Stimulated activated CD8-positive, alpha-beta memory T cell treated with anti-CD3 and anti-CD28 coated beads, Interleukin-4, amount 100 ng/mL, for 24 hours (primary cell): ENCODE results near the gene OSTN.
"Not testable (repeated sequence)": the region's sequence is repeated elsewhere in the genome, so short reads cannot be mapped to it uniquely, and the experiment has no call there.

Experiments used
- DNase-seq: peaks from one replicate; pipeline ENCODE4 v3.0.0-alpha.2; 2020; ENCODE audit warnings: low read depth

OSTN gene, protein sequence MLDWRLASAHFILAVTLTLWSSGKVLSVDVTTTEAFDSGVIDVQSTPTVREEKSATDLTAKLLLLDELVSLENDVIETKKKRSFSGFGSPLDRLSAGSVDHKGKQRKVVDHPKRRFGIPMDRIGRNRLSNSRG

DNA sequence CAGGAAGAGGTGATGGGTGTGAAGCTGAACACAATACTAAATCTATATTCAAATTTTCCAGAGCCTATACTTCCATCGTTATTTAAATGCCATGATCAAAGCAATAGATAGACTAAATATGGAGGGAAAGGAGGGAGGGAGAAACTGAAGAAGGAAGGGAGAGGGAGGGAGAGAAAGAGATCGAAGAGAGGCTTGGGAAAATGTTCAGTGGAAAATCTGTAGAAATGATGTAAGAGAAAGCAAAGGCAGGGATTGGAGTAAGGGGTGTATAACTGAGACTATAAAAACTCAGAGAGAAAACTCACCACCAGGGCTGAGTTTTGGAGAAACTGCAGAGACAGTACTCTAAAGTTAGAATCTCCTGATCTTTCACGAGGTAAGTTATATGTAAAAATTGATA is at the start of gene OSTN:
Gene OSTN (plus strand): TSS at position 310 of the 400 bp plus-strand sequence. CDS start 13,292 bp downstream, outside the sequence.
- DNase-seq: no peak

DNA sequence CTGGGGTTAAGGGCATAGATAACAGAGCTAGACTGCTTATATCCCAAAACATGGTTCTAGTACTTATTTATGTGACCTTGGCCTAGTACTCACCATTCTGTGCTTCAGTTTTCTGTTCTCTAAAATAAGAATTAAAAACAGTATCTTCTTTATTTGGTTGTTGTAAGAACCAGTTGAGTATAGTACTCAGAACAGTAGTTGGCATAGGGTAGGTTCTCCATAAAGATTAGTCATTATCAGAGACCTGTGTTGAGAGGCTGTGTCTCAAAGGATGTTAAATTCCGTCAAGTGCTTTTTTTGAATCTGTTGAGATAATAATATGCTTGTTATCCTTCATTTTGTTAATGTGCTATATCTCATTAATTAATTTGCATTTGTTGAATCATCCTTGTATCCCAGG is 47.4 kb upstream of the OSTN start:
- no peak for DNase-seq

DNA sequence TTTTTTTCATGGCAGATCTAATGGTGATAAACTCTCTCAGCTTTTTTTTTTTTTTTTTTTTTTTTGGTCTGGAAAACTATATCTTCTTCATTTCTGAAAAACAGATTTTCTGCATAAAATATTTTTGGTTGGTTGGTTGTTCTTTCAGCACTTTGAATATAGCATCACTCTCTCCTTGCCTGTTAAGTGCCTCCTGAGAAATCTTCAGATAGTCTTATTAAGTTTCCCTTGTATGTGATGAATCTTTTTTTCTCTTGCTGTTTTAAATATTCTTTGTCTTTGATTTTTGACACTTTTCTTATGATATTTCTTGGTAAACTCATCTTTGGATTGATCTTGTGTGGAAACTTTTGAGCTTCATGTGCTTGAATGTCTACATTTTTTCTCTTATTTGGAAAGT is 44.2 kb upstream of the OSTN start:
- no peak for DNase-seq

DNA sequence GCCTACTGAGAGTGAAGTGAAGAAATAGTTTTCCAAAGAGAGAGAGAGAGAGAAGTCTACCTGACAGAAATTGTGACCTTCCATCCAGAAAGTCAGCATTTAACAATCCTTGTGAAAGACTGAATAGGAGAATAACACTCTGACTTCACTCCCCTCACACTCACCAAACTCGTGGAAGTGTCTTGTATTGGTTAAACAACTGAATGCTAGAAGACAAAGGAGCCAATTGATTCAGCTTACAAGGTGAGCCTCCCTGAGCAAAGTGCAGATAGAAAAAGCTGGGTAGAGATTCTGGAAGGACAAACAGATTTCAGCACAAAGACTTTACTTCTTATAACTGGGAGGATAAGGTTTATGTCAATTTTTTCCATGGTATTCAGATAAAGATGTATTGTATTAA is 40.8 kb upstream of the OSTN start:
- DNase-seq: no peak

DNA sequence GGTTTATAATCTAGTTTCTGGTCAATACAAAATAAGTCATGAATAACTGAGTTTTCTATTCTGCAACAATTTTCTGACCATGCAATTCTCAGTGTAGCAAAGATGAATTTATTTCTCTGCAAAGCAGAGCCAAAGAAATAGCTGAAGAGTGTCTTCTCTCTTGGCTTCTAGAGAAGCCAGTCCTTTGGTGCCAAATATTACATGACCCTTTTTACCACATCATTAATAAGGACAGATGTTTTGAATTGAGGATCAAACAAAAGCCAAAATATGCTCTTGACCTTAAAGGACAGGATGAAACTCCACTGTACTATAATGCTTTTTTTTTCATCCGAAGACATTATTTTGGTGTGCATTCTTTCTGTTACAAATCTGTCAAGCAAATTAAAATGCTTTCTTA is 40.2 kb upstream of the OSTN start:
- no peak for DNase-seq

DNA sequence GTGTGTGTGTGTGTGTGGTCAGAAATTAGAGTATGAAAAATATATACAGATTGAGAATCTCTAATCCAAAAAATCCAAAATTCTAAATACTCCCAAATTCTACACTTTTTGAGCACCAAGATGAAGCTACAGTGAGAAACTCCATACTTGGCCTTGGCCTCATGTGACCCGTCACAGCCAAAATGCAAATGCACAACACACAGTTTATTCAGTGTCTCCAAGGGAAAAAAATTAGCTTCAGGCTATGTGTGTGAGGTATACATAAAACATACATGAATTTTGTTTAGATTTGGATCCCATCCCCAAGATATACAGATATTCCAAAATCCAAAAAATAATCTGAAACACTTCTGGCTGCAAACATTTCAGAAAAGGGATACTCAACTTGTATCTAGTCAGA is 33.2 kb upstream of the OSTN start:
- no peak for DNase-seq

DNA sequence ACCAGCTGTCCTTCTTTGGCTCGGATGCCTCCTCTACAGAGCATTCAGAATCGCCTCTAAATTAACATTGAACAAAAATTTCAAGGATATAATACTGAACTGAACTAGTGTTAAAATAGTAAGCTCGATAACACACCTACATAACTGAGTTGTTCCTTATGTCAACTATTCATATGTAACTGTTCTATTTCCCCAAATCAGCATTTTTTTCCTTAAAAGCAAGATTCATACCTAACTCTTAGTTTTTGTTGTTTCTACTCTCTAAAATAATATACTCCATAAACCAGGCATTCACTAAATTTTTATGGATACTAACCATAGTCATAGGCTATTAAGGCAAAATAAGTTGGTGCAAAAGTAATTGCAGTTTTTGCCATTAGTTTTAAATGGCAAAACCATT is 32.7 kb upstream of the OSTN start:
- DNase-seq: no peak

DNA sequence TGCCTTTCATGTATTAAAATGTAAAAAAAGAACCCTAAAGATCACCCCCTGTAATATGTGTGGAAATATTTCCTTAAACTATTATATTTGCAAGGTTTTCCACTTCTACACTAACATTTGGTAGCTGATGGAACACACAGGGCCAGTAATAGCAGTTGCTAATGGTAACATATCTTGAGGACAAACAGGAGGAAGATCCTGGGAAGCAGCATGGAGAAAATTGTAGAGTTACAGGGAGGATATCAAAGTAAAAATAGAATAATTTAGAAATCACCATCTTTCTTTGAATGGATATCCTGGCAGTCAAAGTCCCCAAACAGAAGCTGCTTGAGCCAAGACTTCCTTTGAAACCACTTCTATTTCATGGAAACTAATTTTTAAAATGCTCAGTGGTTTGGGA is 29.5 kb upstream of the OSTN start:
- DNase-seq: no peak

DNA sequence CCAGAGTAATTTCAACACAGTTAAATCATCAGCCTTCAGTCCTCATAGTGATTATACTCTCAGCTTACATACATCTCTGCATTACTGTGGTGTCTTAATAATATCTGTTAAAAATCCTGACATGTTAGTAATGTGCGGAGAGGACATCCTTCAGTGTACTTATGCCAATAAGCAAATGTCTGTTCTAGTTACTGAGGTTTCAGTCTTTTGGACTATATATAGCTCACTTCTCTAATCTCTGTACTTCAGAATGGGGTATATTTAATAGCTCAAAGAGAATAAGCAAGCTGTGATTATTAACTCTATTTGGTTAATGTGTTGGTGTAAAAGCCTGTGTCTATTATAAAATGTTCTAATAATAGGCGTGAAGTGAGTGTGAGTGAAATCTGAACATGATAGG is 28.9 kb upstream of the OSTN start:
- no peak for DNase-seq

DNA sequence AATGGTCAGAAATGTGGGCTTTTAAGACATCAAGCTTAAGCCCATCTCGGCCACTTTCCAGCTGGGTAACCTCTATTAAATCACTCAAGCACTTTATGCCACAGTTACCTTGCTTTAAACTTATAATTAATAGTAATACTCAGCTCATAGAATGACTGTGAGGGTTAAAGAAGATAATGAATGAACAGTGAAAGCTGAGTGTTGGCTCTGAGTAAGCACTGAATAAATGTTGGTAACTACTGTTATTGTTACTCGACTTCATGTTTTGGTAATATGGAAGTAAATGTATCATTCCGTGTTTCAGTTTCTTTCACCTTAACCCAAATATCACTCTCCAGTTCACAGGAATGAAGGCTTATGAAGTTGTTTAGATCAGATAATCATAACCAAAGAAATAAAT is 23.9 kb upstream of the OSTN start:
- no peak for DNase-seq

DNA sequence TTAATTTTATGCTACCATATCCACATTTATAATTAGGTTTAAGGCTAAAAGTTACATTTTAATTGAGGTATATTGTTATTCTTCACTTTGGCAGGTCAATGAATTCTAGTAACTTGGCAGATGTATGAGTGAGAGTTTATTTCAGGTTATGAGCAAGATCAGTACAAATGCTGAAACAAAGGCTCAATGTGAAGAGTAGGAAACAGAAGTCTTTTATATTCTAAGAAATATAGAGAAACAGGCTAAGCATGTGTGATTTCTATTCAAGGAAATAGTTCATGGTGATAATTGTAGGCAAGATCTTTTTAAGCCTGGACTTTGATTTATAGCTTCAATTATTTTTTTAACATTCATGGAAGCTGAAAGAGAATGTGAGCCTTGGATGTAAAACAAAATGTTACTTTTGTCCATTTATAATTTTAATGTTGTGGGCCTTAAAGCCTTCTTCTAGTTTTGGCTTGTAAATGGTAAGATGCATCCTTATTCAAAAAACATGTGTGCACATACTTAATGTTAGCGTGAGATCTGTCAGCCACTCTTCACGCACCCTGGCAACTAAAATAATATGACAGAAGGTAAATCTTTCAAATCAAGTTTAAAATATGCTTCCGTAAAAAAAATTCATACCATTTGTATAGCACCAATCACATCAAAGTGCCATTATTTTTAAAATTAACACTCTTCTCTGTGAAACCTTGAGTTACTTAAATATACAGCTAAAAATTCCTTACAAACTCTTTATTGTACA is 22.8 kb upstream of the OSTN start:
- DNase-seq: no peak

DNA sequence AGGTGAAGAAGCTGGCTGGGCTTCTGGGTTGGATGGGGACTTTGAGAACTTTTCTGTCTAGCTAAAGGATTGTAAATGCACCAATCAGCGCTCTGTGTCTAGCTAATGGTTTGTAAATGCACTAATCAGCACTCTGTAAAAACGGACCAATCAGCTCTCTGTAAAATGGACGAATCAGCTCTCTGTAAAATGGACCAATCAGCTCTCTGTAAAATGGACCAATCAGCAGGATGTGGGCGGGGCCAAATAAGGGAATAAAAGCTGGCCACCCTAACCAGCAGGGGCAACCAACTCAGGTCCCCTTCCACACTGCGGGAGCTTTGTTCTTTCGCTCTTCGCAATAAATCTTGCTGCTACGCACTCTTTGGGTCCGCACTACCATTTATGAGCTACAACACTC is 13.7 kb upstream of the OSTN start:
- DNase-seq: not testable (repeated sequence)

DNA sequence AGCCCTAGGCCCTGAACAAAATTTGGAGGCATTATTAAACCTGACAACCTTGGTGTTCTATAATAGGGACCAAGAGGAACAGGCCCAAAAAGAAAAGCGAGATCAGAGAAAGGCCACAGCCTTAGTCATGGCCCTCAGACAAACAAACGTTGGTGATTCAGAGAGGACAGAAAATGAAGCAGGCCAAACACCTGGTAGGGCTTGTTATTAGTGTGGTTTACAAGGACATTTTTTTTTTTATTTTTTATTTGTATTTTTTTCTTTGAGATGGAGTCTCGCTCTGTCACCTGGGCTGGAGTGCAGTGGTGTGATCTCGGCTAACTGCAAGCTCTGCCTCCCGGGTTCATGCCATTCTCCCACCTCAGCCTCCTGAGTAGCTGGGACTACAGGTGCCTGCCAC is 10.8 kb upstream of the OSTN start:
- not testable (repeated sequence) for DNase-seq

DNA sequence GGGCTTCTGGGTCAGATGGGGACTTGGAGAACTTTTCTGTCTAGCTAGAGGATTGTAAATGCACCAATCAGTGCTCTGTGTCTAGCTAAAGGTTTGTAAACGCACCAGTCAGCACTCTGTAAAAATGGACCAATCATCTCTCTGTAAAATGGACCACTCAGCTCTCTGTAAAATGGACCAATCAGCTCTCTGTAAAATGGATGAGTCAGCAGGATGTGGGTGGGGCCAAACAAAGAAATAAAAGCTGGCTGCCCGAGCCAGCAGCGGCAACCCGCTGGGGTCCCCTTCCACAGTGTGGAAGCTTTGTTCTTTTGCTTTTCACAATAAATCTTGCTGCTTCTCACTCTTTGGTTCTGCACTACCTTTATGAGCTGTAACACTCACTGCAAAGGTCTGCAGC is 6.8 kb upstream of the OSTN start:
- DNase-seq: not testable (repeated sequence)

DNA sequence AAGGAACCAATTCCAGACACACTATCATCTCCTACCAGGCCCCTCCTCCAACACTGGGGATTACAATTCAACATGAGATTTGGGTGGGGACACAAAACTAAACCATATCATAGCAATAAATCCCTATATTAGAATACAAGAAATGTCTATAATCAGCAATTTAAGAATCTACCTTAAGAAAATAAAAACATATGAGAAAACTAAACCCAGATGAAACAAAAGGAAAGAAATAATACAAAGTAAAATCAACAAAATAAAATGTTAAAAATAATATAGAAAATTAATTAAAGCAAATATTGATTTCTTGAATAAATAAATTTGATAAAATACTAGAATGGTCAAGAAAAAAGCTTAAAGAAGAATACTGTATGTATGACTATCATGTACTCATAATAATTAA is 6.1 kb upstream of the OSTN start:
- DNase-seq: no peak

DNA sequence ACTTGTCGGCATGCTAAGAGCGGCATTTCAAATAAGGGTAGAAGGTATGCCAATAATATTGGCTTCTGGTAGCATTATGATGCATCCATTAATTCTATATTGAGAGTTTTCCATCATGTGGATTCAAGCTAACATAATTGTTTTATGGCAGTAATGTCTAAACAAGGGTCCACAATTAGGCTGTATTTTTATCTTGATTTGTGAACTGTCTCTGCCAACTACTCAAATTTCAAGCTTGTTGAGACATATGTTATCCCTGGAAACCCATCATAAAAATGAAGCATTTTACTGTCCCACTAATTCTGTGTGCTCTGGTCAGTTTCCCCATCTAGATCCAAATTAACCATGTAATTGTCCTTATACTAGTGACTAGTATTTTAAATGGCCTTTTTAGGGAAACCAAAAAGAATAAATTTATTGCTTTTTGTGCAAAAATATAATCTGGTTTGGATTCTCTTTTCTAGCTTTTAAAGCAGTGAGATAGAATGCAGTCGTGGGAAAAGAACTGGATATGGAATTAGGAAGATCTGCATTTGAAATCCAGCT is 1.2 kb upstream of the OSTN start:
- DNase-seq: no peak

DNA sequence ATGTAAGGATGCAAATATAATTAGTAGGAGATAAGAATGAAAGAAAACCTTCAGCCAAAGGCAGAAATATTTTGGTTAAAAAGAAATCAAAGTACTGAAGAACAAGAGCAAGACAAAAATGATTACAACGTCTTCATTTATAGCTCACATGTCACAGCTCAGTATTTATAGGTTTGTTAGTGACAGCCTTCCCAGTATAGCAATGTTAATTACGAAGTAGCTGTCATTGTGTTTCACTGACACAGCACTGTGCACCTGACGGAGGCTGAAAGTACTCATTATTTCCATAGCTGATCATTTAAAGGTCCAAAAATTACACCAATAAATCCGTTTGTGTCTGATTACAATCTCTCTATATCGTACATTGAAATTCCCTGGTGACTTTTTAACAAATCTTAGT is 561 bp upstream of the OSTN start:
- no peak for DNase-seq

DNA sequence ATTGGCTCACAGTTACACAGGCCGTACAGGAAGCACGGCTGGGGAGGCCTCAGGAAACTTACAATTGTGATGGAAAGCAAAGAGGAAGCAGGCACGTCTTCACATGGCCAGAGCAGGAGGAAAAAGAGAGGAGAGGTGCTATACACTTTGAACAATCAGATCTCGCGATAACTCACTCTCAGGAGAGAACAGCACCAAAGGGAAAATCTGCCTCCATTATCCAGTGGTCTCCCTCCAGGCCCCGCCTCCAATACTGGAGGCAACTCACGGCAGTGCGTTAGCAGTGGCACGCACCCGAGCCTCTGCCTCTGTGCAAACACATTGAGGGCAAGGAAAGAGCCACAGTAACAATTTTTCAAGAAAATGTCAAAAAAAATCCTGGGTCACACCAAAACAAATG is 11.0 kb downstream of the OSTN start:
- DNase-seq: no peak

DNA sequence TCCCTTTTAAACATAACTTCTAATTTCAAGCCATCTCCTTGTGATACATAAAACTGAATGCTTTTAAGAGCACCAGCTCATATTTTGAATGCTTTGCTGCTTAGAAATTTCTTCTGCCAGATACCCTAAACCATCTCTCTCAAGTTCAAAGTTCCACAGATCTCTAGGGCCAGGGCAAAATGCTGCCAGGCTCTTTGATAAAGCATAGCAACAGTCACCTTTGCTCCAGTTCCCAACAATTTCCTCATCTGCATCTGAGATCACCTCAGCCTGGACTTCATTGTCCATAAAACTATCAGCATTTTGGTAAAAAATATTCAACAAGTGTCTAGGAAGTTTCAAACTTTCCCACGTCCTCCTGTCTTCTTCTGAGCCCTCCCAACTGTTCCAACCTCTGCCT is 17.5 kb downstream of the OSTN start:
- DNase-seq: no peak

DNA sequence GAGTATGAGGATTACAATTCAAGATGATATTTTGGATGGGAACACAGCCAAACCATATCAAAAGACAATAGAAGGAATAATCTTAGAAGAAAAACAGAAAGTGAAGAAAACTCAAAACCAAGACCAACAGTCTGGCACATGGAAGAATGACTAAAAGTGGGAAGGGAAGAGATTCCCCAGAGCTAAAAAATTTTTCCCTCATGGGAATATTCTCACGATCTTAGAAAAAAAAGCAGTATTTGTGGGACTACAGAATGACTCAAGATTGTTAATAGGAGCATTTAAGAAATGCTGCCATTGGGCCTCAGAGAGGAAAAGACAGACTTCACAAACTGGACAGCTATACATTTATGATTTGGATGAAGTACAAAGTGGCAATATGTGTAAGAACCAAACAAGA is 18.3 kb downstream of the OSTN start:
- no peak for DNase-seq

DNA sequence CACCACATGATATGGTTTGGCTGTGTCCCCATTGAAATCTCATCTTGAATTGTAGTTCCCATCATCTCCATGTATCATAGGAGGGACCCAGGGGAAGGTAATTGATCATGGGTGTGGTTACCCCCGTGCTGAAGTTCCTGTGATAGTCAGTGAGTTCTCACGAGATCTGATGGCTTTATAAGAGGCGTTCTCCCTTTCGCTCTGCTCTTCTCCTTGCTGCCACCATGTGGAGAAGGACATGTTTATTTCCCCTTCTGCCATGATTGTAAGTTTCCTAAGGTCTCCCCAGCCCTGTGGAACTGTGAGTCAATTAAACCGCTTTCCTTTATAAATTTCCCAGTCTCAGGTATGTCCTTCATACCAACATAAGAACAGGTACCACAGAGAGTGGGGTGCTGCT is 21.9 kb downstream of the OSTN start:
- no peak for DNase-seq

DNA sequence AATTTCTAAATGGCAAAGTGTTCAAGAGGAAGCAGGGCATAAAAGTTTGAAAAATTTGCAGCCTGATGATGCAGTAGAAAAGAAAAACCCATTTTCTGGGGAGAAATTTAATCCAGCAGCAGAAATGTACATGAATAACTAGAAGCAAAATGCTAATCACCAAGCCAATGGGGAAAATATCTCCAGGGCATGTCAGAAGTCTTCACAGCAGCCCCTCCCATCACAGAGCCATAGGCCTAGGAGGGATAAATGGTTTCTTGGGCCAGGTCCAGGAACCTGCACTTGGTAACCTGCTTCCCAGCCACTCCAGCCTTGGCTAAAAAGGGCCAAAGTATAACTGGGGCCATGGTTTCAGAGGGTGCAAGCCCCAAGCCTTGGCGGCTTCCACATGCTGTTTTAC is 22.6 kb downstream of the OSTN start:
- DNase-seq: no peak

DNA sequence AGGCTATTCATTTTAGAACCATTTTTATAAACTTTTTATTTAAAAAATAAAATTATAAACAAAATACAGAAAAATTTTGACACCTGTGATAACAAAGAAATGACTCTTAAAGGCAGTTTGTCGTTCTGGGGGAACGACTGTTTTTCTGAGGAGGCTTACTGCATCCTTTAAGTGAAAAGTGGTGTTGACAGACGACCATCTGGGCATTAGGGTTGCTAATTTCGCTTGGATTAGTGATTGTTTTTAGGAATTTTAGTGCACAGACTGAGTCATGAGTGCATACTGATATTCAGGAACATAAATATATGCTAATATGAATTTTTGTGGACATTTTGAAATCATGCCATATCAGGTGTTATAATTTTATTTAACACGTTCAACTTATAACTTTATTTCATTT is 28.5 kb downstream of the OSTN start:
- DNase-seq: no peak

DNA sequence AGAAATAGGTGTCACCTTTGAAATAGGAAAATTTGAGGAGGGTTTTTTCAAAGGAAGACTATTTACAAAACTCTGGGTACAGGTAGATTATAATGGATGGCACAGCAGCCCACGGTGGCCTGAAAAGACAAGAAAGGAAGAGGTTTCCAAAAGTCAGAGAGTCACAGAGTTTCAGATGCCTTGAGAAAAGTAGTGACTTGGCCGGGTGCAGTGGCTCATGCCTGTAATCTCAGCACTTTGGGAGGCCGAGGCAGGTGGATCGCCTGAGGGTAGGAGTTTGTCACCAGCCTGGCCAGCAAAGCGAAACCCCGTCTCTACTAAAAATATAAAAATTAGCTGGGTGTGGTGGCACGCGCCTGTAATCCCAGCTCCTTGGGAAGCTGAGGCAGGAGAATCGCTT is 35.2 kb downstream of the OSTN start:
- DNase-seq: no peak
